NCI-H460 (cell line): ENCODE results near the gene MRPL14. TPM values are rescaled to one million over a fixed set of nuclear protein-coding genes. Genes with fewer than 3 reads are reported as not detected.
"Not testable (repeated sequence)": the region's sequence is repeated elsewhere in the genome, so short reads cannot be mapped to it uniquely, and the experiment has no call there.

ENCODE experiments used
- DNase-seq: peaks from one replicate; pipeline ENCODE4 v3.0.0-alpha.2; 2016; ENCODE audit warnings: low read depth; ENCODE audit errors: extremely low read depth
- total RNA-seq: library from RNA; depleted of rRNA; stranded (reverse); fragments of >200 nt; shearing (Covaris generic); gene quantifications from 2 replicates; pipeline ENCODE4 v1.2.3, GENCODE V29; 2014

Gene MRPL14
- total RNA-seq, 1 experiment from 2014 or later: 41.4 TPM

GRCh38 chr6:44150317-44150917, 23.2 kb upstream of the MRPL14 start:
- DNase-seq: no peak

DNA sequence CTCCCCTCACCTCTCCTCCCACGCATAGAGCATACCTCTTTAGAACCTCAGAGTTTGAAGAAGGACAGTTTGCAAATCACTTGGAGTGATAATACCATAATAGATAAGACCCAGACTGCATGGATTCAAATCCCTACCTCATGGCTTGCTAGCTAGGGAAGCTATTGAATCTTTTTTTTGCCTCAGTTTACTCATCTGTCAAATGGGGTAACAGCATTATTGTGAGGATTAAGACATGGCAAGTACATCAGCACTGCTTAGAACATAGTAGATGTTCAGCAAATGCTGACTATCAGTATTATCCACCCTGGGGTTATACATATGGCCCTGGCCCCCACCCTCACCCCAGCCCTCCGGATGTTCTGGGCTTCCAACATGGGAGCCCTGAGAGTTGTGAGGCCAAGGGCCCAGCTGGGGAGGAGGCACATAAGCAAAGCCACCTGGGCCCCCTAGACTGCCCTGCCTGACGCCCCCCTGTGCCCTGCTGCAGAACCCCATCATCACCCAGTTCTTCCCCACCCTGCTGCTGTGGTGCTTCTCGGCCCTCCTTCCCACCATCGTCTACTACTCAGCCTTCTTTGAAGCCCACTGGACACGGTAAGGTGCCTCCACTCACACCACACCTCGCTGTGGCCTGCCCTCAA, 22.2 kb upstream of the MRPL14 start:
- DNase-seq: no peak

DNA sequence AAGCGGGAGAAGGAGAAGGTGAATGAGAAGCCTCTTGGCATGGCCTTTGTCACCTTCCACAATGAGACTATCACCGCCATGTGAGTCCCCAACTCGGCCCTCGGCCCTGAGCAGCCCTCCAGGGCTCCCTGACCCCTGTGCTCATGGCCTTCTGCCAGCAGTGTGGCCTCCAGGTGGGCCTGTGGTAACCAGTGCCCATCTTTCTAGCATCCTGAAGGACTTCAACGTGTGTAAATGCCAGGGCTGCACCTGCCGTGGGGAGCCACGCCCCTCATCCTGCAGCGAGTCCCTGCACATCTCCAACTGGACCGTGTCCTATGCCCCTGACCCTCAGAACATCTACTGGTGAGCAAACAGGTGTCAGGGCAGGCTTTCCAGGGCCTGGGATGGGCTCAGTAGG, 21.1 kb upstream of the MRPL14 start:
- no peak for DNase-seq

DNA sequence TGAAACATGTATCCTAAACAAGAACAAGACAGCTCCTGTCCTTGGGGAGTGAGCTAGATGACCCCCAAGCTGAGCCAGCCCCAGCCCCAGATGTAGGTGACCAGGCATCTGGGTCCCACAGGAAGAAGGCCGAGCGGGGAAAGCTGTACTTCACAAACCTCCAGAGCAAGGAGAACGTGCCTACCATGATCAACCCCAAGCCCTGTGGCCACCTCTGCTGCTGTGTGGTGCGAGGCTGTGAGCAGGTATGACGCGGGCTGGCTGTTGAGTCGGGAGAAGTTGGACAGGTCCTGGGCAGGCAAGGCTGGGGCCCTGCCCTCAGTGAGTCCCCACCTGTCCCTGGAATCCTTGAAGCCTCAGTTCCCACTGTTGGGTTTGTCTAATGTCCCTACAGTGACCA, 20.0 kb upstream of the MRPL14 start:
- no peak for DNase-seq

DNA sequence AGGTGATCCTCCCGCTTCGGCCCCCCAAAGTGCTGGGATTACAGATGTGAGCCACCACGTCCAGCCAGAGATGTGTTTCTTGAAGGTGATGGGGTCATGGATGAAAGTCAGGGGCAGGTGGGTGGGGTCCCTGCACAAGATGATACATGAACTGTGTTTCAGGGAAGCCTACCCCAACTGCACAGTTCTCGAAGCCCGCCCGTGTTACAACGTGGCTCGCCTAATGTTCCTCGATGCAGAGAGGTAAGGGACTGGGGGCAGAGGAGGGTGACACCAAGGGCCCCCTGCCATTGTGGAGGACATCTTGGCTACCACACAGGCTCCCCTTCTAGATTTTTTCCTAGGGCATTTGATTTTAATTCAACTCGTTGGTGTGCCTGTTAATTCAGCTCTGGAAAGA, 19.4 kb upstream of the MRPL14 start:
- DNase-seq: no peak

DNA sequence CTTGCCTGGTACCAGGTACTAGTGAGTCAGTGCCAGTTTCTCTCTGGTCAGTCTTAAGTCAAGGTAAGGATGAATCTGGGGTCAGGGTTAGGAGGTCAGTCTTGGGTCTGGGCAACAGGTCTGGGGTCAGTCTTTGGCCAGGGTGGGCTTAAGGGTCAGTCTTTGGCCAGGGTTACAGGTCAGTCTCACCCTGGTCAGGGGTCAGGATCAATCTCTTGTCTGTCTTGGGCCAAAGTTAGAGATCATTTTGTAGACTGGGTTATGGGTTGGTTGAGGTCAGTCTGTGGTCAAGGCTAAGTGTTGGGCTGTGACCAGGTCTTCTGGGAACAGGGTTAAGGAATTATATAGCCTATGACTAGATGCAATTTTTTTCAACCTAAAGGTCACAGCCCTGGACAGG, 18.6 kb upstream of the MRPL14 start:
- no peak for DNase-seq

GRCh38 chr6:44144536-44144935, 17.3 kb upstream of the MRPL14 start:
- not testable (repeated sequence) for DNase-seq

GRCh38 chr6:44143731-44144130, 16.5 kb upstream of the MRPL14 start:
- DNase-seq: no peak

GRCh38 chr6:44142835-44143234, 15.6 kb upstream of the MRPL14 start:
- no peak for DNase-seq

DNA sequence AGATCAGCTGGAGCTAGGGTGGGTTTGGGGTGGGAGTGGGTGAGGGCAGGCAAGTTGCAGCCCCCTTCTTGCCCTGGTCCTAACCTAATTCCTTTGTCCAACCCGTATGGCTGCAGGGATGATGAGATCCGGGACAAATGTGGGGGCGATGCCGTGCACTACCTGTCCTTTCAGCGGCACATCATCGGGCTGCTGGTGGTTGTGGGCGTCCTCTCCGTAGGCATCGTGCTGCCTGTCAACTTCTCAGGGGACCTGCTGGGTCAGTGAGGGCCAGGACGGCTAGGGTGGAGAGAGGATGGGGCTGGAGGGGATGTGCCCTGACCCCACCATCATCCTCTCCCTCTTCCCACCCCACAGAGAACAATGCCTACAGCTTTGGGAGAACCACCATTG, 12.1 kb upstream of the MRPL14 start:
- DNase-seq: no peak

GRCh38 chr6:44138717-44139350, 11.6 kb upstream of the MRPL14 start:
- no peak for DNase-seq

DNA sequence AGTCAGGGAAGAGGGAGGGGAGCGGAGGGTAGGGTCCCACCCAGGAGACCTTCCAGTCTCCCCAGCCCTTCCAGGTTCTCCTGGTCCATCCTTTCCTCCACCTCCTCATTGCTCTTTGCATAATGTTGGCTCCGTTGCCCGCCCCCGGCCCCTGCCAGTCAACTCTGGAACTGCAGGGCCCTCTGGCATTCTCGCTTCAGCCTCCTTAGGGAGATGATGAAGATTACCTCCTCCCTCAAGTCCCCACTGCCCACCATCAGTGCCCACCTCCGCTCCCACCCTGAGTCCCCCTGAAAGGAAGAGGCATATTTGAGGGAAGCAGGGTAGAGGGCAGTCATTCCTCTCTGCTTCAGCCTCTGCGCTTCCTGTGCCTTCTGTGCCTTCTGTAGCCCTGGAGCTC, 8.6 kb upstream of the MRPL14 start:
- DNase-seq: no peak

- DNase-seq: no peak
These were observed 8.0 kb upstream of the MRPL14 start for GRCh38 chr6:44135173-44135758.

DNA sequence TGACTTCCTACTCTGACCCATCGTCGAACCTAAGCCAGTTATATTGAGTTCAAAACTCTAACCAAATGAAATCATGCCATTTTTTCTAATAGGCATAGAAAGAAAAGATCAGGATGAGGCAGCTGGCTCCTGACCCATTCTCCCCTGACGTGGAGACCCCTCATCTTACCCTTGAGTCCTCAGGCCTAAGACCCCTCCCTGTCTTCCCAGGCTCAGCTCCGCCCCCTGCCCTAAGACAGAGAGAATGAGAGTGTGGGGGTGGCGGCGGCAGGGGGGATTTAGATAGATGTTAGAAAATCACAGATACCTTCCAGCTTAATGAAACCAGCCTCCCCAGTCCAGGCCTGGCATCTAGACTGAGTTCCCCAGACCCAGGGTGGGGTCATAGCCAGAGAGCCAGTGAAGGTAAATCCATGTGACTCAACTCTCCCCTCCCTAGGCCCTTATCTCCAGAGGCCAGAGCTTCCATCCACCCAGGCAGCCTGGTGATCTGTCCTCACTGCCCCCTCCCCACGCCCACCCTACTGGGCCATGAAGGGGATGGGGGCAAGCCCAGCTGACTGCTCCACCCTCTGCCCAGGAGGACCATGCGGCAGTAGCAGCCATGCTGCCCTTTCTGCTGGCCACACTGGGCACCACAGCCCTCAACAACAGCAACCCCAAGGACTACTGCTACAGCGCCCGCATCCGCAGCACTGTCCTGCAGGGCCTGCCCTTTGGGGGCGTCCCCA, 6.9 kb upstream of the MRPL14 start:
- DNase-seq: no peak

DNA sequence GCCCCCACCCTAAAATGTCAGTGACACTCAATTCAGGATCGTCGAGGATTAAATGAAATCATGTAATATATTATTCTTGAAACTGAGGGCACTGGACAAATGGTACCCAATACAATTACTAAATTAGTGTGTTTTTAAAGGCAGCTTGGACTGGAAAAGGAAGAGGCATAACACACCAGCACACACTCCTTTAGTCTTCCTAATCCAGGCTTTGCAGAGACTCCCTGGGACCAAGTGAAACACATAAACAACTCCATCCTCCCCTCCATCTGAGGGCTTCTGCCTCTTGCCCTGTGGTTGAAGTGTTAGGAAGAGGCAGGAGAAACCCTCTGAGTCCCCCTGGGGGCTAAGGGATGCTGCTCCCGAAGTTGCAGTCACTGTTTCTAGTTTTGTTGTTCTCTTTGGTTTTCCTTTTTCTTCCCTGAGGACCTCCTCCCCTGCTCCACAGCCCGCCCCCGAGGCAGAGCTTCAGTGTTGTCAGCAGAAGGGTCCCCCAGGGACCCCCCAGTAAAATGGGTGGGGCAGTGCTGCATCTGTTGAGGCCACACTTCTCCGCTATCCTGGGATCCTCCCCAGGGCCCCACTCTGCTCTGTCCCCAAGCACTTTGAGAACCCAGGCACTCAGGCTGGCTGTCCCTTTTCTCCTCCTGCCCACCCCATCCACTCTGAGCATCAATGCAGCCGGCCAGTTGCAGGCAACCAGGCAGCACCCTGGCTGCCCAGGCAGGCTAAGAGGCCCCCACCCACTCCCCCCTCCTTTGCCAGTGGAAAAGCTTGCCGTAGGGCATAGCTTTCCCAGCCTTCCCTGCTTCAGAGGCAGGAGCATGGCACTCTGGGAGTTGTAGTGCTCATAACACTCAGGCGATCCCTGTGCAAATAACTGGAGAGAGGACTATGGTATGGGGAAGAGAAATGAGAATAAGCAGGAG, 6.0 kb upstream of the MRPL14 start:
- DNase-seq: no peak

GRCh38 chr6:44132476-44132875, 5.2 kb upstream of the MRPL14 start:
- no peak for DNase-seq

GRCh38 chr6:44131892-44132291, 4.6 kb upstream of the MRPL14 start:
- no peak for DNase-seq

DNA sequence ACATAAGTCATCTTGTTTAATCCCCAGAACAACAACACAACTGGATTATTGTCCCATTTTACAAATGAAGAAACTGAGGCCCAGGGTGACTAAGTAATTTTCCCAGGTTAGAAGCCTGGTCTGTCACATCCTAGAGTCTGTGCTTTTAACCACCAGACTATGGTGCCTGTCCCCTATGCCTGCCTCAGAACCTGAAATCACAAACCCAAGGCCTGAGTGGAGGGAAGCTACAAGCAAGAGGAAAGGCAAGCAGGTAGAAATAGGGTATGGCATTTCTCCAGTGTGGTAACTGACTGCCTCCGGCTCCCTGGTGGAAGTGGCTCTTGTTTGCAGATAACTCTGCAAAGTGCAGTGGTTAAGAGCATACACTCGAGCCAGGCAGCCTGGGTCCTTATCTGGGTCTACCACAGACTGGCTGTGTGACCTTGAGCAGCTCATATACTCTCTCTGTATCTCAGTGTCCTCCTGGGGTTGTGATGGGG, 2.6 kb upstream of the MRPL14 start:
- DNase-seq: no peak

GRCh38 chr6:44128020-44128917, 1.0 kb upstream of the MRPL14 start:
- peak; percentile 17 for DNase-seq
